Measurements from ENCODE around the gene ICOSLG.
"Not testable (repeated sequence)": the region's sequence is repeated elsewhere in the genome, so short reads cannot be mapped to it uniquely, and the experiment has no call there.

GRCh38 chr21:44220674-44221073 is 20.1 kb downstream of the ICOSLG start:
- not testable (repeated sequence) for TF ChIP-seq NR2C2 (CRISPR knock-in tag; IDR thresholded peaks at IDR 0.05); ZNF317 (CRISPR knock-in tag; IDR thresholded peaks at IDR 0.05; ENCODE audit: borderline replicate concordance, low read depth); NFATC4 (CRISPR knock-in tag; IDR thresholded peaks at IDR 0.05); ZNF671 (CRISPR knock-in tag; IDR thresholded peaks at IDR 0.05); USF2 (CRISPR knock-in tag; IDR thresholded peaks at IDR 0.05); CTCF (IDR thresholded peaks at IDR 0.05)

All from WTC11 (cell line).